H54 (cell line): ENCODE data around the gene ITFG1.

Source experiments
- DNase-seq: peaks from one replicate; pipeline ENCODE4 v3.0.0; 2011; ENCODE audit warnings: low spot score, mixed read lengths; ENCODE audit not compliant: insufficient read length
- FAIRE-seq: peaks from 3 replicates; lab custom pipeline; 2011; peaks lifted over from hg19 to GRCh38; lab: Jason Lieb, UNC
- POLR2A ChIP-seq: IDR thresholded peaks from 2 replicates; pipeline ENCODE4 v1.6.1; 2011; ENCODE audit warnings: low read depth, mild to moderate bottlenecking, low read length

ITFG1 gene

DNA sequence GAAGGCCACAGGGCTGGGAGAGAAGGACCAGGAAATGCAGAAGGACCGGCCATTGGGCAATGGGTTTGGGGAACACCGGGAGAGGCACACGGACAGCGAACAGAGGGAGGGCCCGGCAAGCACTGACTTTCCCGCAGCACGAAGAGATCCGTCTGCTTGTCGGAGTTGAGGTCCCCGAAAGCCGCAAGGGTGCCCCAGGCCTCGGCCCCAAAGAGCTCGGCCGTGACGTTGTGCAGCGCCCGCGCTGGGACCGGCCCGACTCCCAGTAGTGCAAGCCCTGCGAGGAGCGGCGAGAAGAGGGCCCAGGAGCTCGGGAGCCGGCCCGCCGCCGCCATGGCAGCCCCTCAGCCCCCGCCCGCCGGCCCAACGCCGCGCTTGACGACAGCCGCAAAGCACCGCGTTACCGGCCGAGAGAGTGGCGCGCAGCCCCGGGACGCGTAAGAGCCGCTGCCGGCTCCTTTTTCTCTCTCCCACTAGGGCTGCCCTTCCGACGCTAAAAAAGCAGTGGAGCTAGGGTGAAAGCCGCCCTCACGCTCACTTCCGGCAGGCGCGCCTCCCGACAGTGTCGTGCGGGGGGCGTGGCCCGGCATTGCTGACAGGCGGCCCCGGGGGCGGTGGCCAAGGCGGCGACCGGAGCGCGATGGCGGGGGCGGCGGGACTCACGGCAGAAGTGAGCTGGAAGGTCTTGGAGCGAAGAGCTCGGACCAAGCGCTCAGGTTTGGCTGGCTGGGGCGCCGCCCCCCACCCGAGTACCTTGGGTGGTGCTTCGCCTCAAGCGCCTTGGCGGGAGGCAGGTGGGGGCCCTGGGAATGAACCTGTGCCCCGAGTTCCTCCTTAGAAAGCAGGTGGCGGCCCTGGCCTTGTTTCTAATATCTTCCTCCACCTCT lies at the start of gene ITFG1, which contains the start of gene PHKB:
Gene ITFG1 (minus strand): TSS at position 353 of the 887 bp plus-strand sequence. CDS start 18 bp downstream, at position 335.
Gene PHKB (plus strand): TSS at position 621 of the 887 bp plus-strand sequence. CDS start 20 bp downstream, at position 641.
- FAIRE-seq, result peak; percentile 6
- DNase-seq, result peak; percentile 67
- peak; percentile 55; the same call in 1 of the 2 replicates for TF ChIP-seq POLR2A

GRCh38 chr16:47507701-47508100 lies 46.8 kb upstream of the ITFG1 start:
- FAIRE-seq, result no peak
- TF ChIP-seq POLR2A, result no peak
- no peak for DNase-seq

GRCh38 chr16:47506800-47507199 lies 45.9 kb upstream of the ITFG1 start:
- FAIRE-seq, result no peak
- DNase-seq, result no peak
- no peak for TF ChIP-seq POLR2A

DNA sequence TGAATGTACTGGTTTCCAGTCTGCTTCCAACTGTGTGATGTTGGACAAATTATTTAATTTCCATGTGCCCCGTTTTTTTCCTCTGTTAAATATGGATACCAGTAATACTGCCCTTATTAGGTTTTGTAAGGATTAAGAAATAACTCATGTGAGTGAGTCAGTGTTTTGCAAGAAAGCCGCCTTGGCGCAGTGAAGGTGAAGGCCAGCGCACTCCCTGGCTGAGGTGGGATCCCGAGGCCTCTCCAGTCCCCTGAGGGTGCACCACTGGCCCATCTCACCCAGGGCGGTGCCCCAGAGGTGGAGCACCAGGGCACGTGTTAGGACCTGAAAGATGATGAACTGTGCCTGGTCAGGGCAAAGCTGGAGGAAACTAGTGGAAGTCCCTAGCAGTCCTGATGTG lies 43.7 kb upstream of the ITFG1 start:
- TF ChIP-seq POLR2A, result no peak
- no peak for FAIRE-seq
- DNase-seq, result no peak

DNA sequence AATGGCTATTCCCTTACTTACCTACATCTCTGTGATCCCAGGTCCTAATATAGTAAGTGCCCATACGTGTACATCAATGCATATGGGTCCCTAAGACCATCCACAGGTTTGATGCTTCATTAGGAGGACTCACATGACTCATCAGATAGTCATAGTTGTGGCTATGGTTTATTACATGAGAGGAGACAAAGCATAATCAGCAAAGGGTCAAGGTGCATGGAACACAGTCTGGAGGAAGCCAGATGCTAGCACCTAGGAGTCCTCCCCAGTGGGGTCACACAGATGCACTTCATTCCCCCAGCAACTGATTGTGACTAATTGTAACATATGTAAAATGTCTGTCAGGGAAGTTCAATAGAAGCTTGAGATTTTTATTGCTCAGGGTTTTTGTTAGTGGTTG lies 43.1 kb upstream of the ITFG1 start:
- no peak for DNase-seq
- TF ChIP-seq POLR2A, result no peak
- peak; percentile 61 for FAIRE-seq

DNA sequence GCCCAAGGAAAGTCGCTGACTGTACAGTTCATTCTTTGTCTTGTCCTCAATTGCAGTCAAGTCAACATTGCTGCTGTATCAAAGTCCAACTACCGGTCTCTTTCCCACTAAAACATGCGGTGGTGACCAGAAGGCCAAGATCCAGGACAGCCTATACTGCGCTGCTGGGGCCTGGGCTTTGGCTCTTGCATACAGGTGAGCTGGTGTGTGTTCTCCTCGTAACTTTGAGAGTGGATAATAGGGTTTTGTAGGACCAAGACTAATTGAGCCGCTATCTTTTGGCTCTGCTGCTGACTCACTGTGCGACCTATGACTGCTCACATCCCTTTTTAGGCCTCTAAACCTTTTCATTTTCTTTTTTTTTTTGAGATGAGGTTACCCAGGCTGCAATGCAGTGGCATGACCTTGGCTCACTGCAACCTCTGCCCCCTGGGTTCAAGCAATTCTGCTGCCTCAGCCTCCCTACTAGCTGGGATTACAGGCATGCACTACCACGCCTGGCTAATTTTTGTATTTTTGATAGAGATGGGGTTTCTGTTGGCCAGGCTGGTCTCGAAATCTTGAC lies 38.9 kb upstream of the ITFG1 start:
- no peak for TF ChIP-seq POLR2A
- FAIRE-seq (no peak), DNase-seq (no peak)

- TF ChIP-seq POLR2A, result no peak
- DNase-seq, result no peak
These were observed 38.3 kb upstream of the ITFG1 start for GRCh38 chr16:47499080-47499699.

DNA sequence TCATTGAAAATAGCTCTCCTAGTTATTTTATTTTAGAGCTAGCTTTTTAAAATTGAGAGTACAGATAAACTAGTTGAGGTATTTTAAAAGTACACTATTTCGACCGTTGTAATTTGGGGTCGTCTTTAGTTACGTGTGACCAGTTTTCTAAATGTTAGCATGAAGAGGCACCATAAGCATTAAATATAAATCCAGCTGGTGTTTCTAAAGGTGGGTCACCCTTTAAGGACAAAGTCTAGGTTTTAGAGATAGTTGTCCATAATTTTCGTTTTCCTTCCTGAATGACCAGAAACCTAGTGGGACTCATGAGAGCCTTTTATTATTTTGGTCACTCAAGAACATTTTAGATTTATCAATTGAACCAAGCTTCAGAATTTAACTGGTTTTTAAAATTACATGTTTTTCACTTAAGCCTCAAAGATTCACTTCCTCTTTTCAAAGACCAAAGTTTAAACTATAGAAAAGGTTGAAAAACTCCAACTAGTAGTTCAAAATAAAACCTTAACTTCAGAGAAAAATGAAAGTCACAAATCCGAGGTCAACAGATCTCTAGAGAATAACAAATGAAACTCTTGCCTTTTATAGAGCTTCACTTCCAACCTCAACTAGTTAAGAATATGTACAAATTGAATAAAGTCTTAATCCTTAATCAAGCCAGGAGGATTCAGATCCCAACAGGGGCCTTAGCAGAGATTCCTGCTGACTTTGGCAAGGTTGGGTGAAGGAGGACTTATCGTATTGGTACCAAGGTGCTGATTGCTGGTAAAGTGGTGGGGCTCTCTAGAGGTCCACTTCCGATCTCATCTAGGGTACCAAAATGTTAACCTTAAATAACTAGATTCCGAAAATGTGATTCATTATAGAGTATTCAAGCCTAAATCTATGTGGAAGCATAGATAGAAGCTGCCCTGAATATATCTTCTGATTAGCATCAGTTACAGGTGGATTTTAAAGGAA lies 32.8 kb upstream of the ITFG1 start:
- DNase-seq (no peak), FAIRE-seq (no peak)
- no peak for TF ChIP-seq POLR2A

More at GRCh38 chr16:47499080-47499699, 38.3 kb upstream of the ITFG1 start:
- no peak for FAIRE-seq

- TF ChIP-seq POLR2A, result no peak
- FAIRE-seq (no peak), DNase-seq (no peak)
These were observed 31.8 kb upstream of the ITFG1 start for GRCh38 chr16:47492428-47493377.

DNA sequence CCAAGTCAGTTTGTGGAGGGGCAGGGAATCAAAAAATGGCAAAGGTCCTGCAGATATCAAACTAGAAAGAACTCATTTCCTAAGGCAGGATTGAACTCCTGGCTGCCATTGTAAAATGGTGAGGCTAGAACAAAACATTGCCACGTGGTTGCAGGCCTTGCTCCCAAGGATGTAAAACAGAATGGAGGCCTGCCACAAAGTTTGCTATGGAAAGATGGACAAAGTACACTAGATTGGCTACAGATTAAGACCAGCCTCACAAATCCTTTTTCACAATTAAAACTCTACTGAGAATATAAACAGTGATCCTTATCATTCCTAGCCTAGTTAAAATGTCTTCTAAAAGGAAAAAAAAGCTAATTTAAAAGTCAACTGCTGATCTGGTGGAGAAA lies 31.2 kb upstream of the ITFG1 start:
- FAIRE-seq (no peak), DNase-seq (no peak)
- no peak for TF ChIP-seq POLR2A

DNA sequence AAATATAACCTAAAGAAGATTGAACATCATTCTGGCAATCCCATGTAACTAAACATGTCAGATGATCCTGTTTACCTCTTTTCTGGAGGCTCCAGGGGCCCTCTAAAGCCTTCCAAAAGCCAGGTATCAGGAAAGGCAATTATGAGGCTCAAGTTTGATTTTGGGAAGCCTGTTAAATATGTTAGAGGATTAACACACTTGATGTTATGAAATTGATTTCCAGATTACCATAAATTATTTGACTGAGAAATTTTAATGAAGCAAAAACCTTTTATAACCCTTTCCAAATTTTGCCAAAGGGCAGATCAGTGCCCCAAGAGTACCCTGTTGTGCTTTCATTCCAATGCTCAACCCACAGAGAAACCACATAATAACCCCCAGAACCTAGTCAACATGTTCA lies 29.6 kb upstream of the ITFG1 start:
- TF ChIP-seq POLR2A, result no peak
- no peak for FAIRE-seq
- DNase-seq, result no peak

- FAIRE-seq, result no peak
- TF ChIP-seq POLR2A, result no peak
- DNase-seq, result no peak
These were observed 27.2 kb upstream of the ITFG1 start for GRCh38 chr16:47488051-47488450.
